HUES6 (cell line): Measurements from ENCODE around the gene PHRF1.
A peak's percentile ranks its signal among the peaks of the same experiment; 100 is the strongest.

Experiments
- H3K27ac ChIP-seq: 2 replicates; pipeline ENCODE4 v1.7.0; 2013; ENCODE audit warnings: low read depth, mild to moderate bottlenecking, low read length, inconsistent platforms
- H3K27me3 ChIP-seq: 2 replicates; pipeline ENCODE4 v1.6.1; 2013; ENCODE audit warnings: low read length; ENCODE audit not compliant: control insufficient read depth, insufficient read depth
- H3K36me3 ChIP-seq: 2 replicates; pipeline ENCODE4 v1.6.1; 2013; ENCODE audit warnings: low read length; ENCODE audit not compliant: control insufficient read depth, insufficient read depth
- H3K4me1 ChIP-seq: 2 replicates; pipeline ENCODE4 v1.6.1; 2013; ENCODE audit warnings: low read length; ENCODE audit not compliant: control insufficient read depth, insufficient read depth
- H3K4me3 ChIP-seq: 2 replicates; pipeline ENCODE4 v1.5.1; 2013; ENCODE audit warnings: low read depth, low read length
- H3K9ac ChIP-seq: one replicate; pipeline ENCODE4 v1.6.1; 2013; ENCODE audit warnings: mild to moderate bottlenecking, low read length
- H3K9me3 ChIP-seq: 2 replicates; pipeline ENCODE4 v1.6.1; 2013; ENCODE audit warnings: low read depth, low read length; ENCODE audit not compliant: control insufficient read depth, insufficient read depth

Gene PHRF1

GRCh38 chr11:534396-535209 lies 41.7 kb upstream of the PHRF1 start:
- H3K36me3 ChIP-seq, result peaks cover 27% of the 10 kb centered on the region
- H3K27ac ChIP-seq, result no peak overlapping the region
- peaks cover 13% of the 10 kb centered on the region for H3K27me3 ChIP-seq
- peak overlapping the region; percentile 72 for H3K9ac ChIP-seq
- H3K9me3 ChIP-seq, result no peaks in the 10 kb centered on the region
- H3K4me3 ChIP-seq, result peak overlapping the region; percentile 83
- H3K4me1 ChIP-seq, result peaks cover 9% of the 10 kb centered on the region

GRCh38 chr11:535210-535518 lies 41.1 kb upstream of the PHRF1 start:
- peaks cover 27% of the 10 kb centered on the region for H3K36me3 ChIP-seq
- H3K4me1 ChIP-seq, result peaks cover 9% of the 10 kb centered on the region
- H3K9me3 ChIP-seq, result no peaks in the 10 kb centered on the region
- H3K9ac ChIP-seq, result no peak overlapping the region
- H3K27ac ChIP-seq, result no peak overlapping the region
- peaks cover 13% of the 10 kb centered on the region for H3K27me3 ChIP-seq
- peak overlapping the region; percentile 83 for H3K4me3 ChIP-seq

GRCh38 chr11:535519-536454 lies 40.5 kb upstream of the PHRF1 start, which contains the start of gene HRAS:
Gene HRAS, minus strand, starts transcription at chr11:535576.
- H3K4me3 ChIP-seq, result peak within 1 kb of the TSS; percentile 83
- peaks cover 27% of the 10 kb centered on the region for H3K36me3 ChIP-seq
- peaks cover 9% of the 10 kb centered on the region for H3K4me1 ChIP-seq
- no peaks in the 10 kb centered on the region for H3K9me3 ChIP-seq
- peaks cover 13% of the 10 kb centered on the region for H3K27me3 ChIP-seq
- H3K9ac ChIP-seq, result peak within 1 kb of the TSS; percentile 72
- H3K27ac ChIP-seq, result 0 out of 2 replicates have a peak within 1 kb of the TSS, but pooled peaks have one; percentile 0

- Histone ChIP-seq H3K36me3 (peaks cover 20% of the 10 kb centered on the region), H3K4me3 (peak within 1 kb of the TSS; percentile 57), H3K4me1 (peaks cover 9% of the 10 kb centered on the region), H3K27me3 (peaks cover 13% of the 10 kb centered on the region), H3K9ac (peak within 1 kb of the TSS; percentile 61), H3K27ac (no peak within 1 kb of the TSS), H3K9me3 (no peaks in the 10 kb centered on the region)
These were observed 39.2 kb upstream of the PHRF1 start, which contains the start of gene LRRC56 for GRCh38 chr11:536841-537621. Gene LRRC56, plus strand, starts transcription at chr11:537527. Its CDS starts 3,158 bp downstream, at chr11:540685.

GRCh38 chr11:537622-538430 lies 38.4 kb upstream of the PHRF1 start:
- peak overlapping the region; percentile 57 for H3K4me3 ChIP-seq
- no peak overlapping the region for H3K9ac ChIP-seq
- no peak overlapping the region for H3K27ac ChIP-seq
- H3K9me3 ChIP-seq, result no peaks in the 10 kb centered on the region
- peaks cover 12% of the 10 kb centered on the region for H3K36me3 ChIP-seq
- H3K27me3 ChIP-seq, result peaks cover 13% of the 10 kb centered on the region
- H3K4me1 ChIP-seq, result peaks cover 9% of the 10 kb centered on the region

- peaks cover 13% of the 10 kb centered on the region for H3K27me3 ChIP-seq
- no peaks in the 10 kb centered on the region for H3K9me3 ChIP-seq
- H3K27ac ChIP-seq, result no peak overlapping the region
- H3K36me3 ChIP-seq, result peaks cover 5% of the 10 kb centered on the region
- peaks cover 9% of the 10 kb centered on the region for H3K4me1 ChIP-seq
- H3K4me3 ChIP-seq, result no peak overlapping the region
- H3K9ac ChIP-seq, result no peak overlapping the region
These were observed 37.7 kb upstream of the PHRF1 start for GRCh38 chr11:538431-539051.

GRCh38 chr11:539971-540481 lies 36.2 kb upstream of the PHRF1 start:
- Histone ChIP-seq H3K27ac (no peak overlapping the region), H3K36me3 (no peaks in the 10 kb centered on the region), H3K4me3 (no peak overlapping the region), H3K27me3 (peaks cover 13% of the 10 kb centered on the region), H3K4me1 (peaks cover 6% of the 10 kb centered on the region), H3K9ac (no peak overlapping the region), H3K9me3 (no peaks in the 10 kb centered on the region)

GRCh38 chr11:540583-541432 lies 35.5 kb upstream of the PHRF1 start:
- Histone ChIP-seq H3K9ac (no peak overlapping the region), H3K4me3 (no peak overlapping the region), H3K9me3 (no peaks in the 10 kb centered on the region), H3K36me3 (no peaks in the 10 kb centered on the region), H3K27me3 (peaks cover 13% of the 10 kb centered on the region), H3K4me1 (peaks cover 6% of the 10 kb centered on the region), H3K27ac (no peak overlapping the region)

- no peaks in the 10 kb centered on the region for H3K36me3 ChIP-seq
- no peak overlapping the region for H3K9ac ChIP-seq
- peaks cover 12% of the 10 kb centered on the region for H3K27me3 ChIP-seq
- no peak overlapping the region for H3K27ac ChIP-seq
- H3K4me3 ChIP-seq, result no peak overlapping the region
- H3K4me1 ChIP-seq, result peaks cover 6% of the 10 kb centered on the region
- no peaks in the 10 kb centered on the region for H3K9me3 ChIP-seq
These were observed 34.8 kb upstream of the PHRF1 start for GRCh38 chr11:541433-541885.
